Activated CD4-positive, alpha-beta memory T cell treated with anti-CD3 and anti-CD28 coated beads, Interleukin-2, amount 10 ng/mL, durations not matched to agents 7 days and 5 days (primary cell): ENCODE data around the gene PRR36. TPM values are rescaled to one million over a fixed set of nuclear protein-coding genes. Genes with fewer than 3 reads are reported as not detected.

ENCODE experiments used
- CTCF ChIA-PET: fragments of 350-600 bp; sonication (Branson Sonifier 250); formaldehyde crosslinking; loops from one replicate; lab custom pipeline; 2021; ENCODE audit warnings: antibody characterized with exemption, inconsistent platforms; lab: Charles Lee
- POLR2A ChIA-PET: fragments of 350-600 bp; sonication (Branson Sonifier 250); formaldehyde crosslinking; loops from one replicate; lab custom pipeline; 2021; ENCODE audit warnings: antibody characterized with exemption; lab: Charles Lee
- DNase-seq: peaks from one replicate; pipeline ENCODE4 v3.0.0-alpha.2; 2020
- H3K27ac Mint-ChIP-seq: one replicate; pipeline ENCODE4 v1.8.0; 2021; ENCODE audit warnings: mild to moderate bottlenecking, mixed read lengths
- H3K27me3 Mint-ChIP-seq: one replicate; pipeline ENCODE4 v1.8.0; 2021; ENCODE audit warnings: mixed read lengths
- H3K36me3 Mint-ChIP-seq: one replicate; pipeline ENCODE4 v1.8.0; 2021; ENCODE audit warnings: low read depth, mixed read lengths
- H3K4me1 Mint-ChIP-seq: one replicate; pipeline ENCODE4 v1.8.0; 2021; ENCODE audit warnings: mixed read lengths
- H3K4me3 Mint-ChIP-seq: one replicate; pipeline ENCODE4 v1.8.0; 2021; ENCODE audit warnings: mild to moderate bottlenecking, mixed read lengths
- H3K9me3 Mint-ChIP-seq: one replicate; pipeline ENCODE4 v1.8.0; 2021; ENCODE audit warnings: mixed read lengths
- total RNA-seq, 2 experiments: library from RNA; stranded (reverse); gene quantifications; one replicate each; pipeline ENCODE4 v1.2.3, GENCODE V29; 2021

The PRR36 gene
- total RNA-seq, 2 experiments from 2014 or later = 0.05 to 0.13 TPM

DNA sequence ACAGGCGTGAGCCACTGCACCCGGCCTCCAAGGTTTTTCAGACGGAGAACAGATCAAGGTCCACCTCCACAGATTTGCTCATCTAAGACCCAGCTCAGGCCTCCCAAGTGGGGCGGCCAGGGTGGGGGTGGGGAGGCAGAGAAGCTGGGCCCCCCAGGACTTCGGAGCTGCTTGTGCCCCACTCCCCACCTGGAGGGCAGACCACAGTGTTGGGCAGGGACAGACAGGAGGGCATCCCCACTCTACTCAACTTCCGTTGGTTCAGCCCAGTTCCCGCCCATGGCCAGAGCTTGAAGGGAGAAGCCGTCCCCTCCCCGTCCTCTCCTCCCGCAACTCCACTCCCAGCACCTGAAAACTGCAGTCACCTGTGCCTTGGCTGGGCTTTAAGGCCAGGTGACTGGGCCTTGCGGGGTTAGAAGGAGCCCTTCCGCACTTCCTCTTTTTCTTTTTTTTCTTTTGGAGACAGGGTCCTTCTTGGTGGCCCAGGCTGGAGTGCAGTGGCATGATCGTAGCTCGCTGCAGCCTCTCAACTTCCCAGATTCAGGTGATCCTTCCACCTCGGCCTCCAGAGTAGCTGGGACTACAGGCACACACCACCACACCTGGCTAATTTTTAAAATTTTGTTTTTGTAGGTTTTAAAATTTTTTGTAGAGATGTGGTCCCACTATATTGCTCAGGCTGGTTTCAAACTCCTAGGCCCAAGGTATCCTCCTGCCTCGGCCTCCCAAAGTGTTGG is 13.4 kb upstream of the PRR36 start:
- DNase-seq = no peak
- Mint-ChIP-seq H3K4me1 (peaks cover 3% of the 10 kb centered on the region), H3K4me3 (no peak overlapping the region), H3K27me3 (peaks cover 7% of the 10 kb centered on the region), H3K9me3 (no peaks in the 10 kb centered on the region), H3K36me3 (no peaks in the 10 kb centered on the region), H3K27ac (no peak overlapping the region)
- ChIA-PET POLR2A (no interaction called here), CTCF (no interaction called here)

DNA sequence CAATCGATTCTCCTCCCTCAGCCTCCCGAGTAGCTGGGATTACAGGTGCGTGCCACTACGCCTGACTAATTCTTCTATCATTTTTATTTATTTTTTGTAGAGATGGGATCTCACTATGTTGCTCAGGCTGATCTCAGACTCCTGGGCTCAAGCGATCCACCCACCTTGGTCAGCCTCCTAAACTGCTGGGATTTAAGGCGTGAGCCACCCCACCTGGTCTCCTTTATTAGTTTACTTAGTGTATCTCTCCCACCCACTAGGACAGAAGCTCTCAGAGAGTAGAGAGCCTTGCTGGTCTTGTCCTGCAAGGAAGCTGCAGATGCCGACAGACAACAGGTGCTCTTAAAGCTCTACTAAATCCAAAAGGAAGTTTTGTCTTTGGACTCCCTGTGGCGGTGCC is 11.6 kb upstream of the PRR36 start:
- DNase-seq = no peak
- no peak overlapping the region for H3K4me3 Mint-ChIP-seq
- no peaks in the 10 kb centered on the region for H3K36me3 Mint-ChIP-seq
- peaks cover 3% of the 10 kb centered on the region for H3K9me3 Mint-ChIP-seq
- no peak overlapping the region for H3K27ac Mint-ChIP-seq
- H3K4me1 Mint-ChIP-seq = peaks cover 3% of the 10 kb centered on the region
- ChIA-PET POLR2A (no interaction called here), CTCF (interaction anchor here (1.0 kb wide), 1 partner anchor 17 kb away, joined by 5 read pairs; no protein-coding TSS in a partner anchor)
- peaks cover 7% of the 10 kb centered on the region for H3K27me3 Mint-ChIP-seq

GRCh38 chr19:7883796-7884570 is 9.8 kb upstream of the PRR36 start:
- Mint-ChIP-seq H3K4me3 (no peak overlapping the region), H3K27me3 (peaks cover 6% of the 10 kb centered on the region), H3K36me3 (no peaks in the 10 kb centered on the region), H3K27ac (no peak overlapping the region), H3K9me3 (peaks cover 3% of the 10 kb centered on the region), H3K4me1 (peaks cover 3% of the 10 kb centered on the region)
- ChIA-PET CTCF (interaction anchor here (0.9 to 1.0 kb wide), 2 partner anchors 17 to 203 kb away, joined by 3 to 4 read pairs; partner anchors contain the start of gene TRAPPC5), POLR2A (no interaction called here)
- no peak for DNase-seq

- no peak overlapping the region for H3K27ac Mint-ChIP-seq
- no peaks in the 10 kb centered on the region for H3K4me1 Mint-ChIP-seq
- no peak overlapping the region for H3K4me3 Mint-ChIP-seq
- H3K27me3 Mint-ChIP-seq = peaks cover 3% of the 10 kb centered on the region
- ChIA-PET CTCF (interaction anchor here (0.9 to 1.0 kb wide), 2 partner anchors 18 to 202 kb away, joined by 3 to 4 read pairs; partner anchors contain the start of gene TRAPPC5), POLR2A (no interaction called here)
- H3K9me3 Mint-ChIP-seq = peaks cover 3% of the 10 kb centered on the region
- DNase-seq = no peak
- H3K36me3 Mint-ChIP-seq = no peaks in the 10 kb centered on the region
Measured at GRCh38 chr19:7883105-7883504, 8.9 kb upstream of the PRR36 start.

DNA sequence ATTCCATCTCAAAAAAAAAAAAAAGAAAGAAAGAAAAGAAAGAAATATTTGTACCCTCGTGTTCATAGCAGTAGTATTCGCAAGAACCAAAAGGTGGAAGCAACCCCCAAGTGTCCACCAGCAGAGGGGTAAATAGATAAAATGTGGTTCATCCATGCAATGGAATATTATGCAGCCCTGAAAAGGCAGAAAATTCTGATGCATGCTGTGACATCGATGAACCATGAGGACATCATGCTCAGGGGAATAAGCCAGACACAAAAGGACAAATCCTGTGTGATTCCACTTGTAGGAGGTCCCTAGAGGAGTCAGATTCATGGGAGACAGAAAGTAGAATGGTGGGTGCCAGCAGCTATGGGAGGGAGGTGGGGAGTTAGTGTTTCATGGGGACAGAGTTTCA is 7.7 kb upstream of the PRR36 start:
- ChIA-PET POLR2A (no interaction called here), CTCF (interaction anchor here (1.9 to 2.0 kb wide), 2 partner anchors 13 to 22 kb away, joined by 6 to 8 read pairs; partner anchors contain the start of gene MAP2K7)
- Mint-ChIP-seq H3K27me3 (no peaks in the 10 kb centered on the region), H3K36me3 (no peaks in the 10 kb centered on the region), H3K4me3 (no peak overlapping the region), H3K4me1 (no peaks in the 10 kb centered on the region), H3K9me3 (peaks cover 3% of the 10 kb centered on the region), H3K27ac (no peak overlapping the region)
- DNase-seq = no peak

- POLR2A ChIA-PET = no interaction called here
- H3K4me1 Mint-ChIP-seq = no peaks in the 10 kb centered on the region
- CTCF ChIA-PET = interaction anchor here (2.0 kb wide), 1 partner anchor 11 kb away, joined by 8 read pairs; no protein-coding TSS in a partner anchor
- H3K4me3 Mint-ChIP-seq = no peak overlapping the region
- no peak for DNase-seq
- H3K9me3 Mint-ChIP-seq = peaks cover 3% of the 10 kb centered on the region
- peaks cover 5% of the 10 kb centered on the region for H3K27me3 Mint-ChIP-seq
- no peak overlapping the region for H3K27ac Mint-ChIP-seq
- H3K36me3 Mint-ChIP-seq = no peaks in the 10 kb centered on the region
Measured at GRCh38 chr19:7879836-7880235, 5.6 kb upstream of the PRR36 start.

DNA sequence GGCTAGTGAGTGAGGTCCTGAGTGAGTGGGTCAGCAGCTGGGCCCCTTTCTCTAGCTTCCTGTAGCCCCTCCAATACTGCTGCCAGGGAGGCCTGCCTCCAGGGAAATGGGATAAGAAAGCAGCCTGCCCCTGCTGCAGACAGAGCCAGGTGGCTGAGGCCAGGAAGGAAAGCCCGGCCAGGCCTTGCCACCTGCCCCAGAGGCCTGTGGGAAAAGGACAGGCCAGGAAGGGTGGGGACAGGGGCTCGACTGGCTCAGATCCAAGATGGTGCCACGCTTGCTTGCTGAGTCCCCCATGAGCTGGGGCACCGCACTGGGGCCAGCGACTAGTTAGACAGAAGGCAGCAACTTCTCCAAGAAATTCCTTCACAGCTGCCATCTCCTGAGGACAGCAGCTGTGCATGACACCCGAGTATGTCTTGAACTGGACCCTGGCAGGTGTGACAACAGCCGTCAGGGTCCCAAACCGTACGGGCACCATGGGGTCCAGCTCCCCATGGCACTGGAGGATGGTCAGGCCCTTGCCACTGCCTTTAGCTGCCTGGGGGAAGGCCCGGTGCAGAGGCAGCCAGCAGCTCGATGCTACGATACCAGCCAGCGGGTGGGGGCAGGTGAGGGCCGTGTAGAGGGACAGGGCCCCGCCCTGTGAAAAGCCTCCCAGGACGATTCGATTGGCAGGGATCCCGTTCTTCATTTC is 5.1 kb upstream of the PRR36 start:
- POLR2A ChIA-PET = no interaction called here
- Mint-ChIP-seq H3K4me3 (no peak overlapping the region), H3K27ac (no peak overlapping the region), H3K36me3 (no peaks in the 10 kb centered on the region), H3K9me3 (peaks cover 3% of the 10 kb centered on the region), H3K27me3 (peaks cover 9% of the 10 kb centered on the region), H3K4me1 (peaks cover 3% of the 10 kb centered on the region)
- DNase-seq = no peak
- CTCF ChIA-PET = interaction anchor here (2.0 kb wide), 1 partner anchor 10 kb away, joined by 8 read pairs; no protein-coding TSS in a partner anchor

- no peak for DNase-seq
- H3K27ac Mint-ChIP-seq = no peak overlapping the region
- peaks cover 8% of the 10 kb centered on the region for H3K4me1 Mint-ChIP-seq
- peaks cover 3% of the 10 kb centered on the region for H3K9me3 Mint-ChIP-seq
- no peaks in the 10 kb centered on the region for H3K36me3 Mint-ChIP-seq
- no peak overlapping the region for H3K4me3 Mint-ChIP-seq
- ChIA-PET CTCF (interaction anchor here (0.6 kb wide), 1 partner anchor 9 kb away, joined by 3 read pairs; no protein-coding TSS in a partner anchor), POLR2A (no interaction called here)
- H3K27me3 Mint-ChIP-seq = peaks cover 17% of the 10 kb centered on the region
Measured at GRCh38 chr19:7877249-7877836, 3.2 kb upstream of the PRR36 start.

DNA sequence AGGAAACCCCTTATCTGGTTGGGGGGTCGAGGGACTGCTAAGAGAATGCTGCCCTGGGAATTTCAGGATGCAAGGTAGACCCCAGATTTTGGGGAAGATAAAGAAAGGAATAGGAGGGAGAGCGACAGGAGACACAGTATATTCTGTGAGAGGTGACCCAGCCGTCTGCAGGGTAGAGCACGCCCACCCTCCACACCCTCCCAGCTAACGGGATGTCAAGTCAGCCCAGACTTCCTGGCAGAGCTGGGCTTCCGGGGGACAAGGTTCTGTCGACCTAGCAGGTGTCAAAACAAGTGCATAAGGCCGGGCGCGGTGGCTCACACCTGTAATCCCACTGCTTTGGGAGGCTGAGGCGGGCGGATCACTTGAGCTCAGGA is 695 bp upstream of the PRR36 start:
- H3K4me1 Mint-ChIP-seq = peaks cover 26% of the 10 kb centered on the region
- DNase-seq = no peak
- ChIA-PET CTCF (interaction anchor here (1.3 kb wide), 1 partner anchor 29 kb away, joined by 3 read pairs; the partner anchor contains the start of gene MAP2K7), POLR2A (no interaction called here)
- no peaks in the 10 kb centered on the region for H3K9me3 Mint-ChIP-seq
- no peaks in the 10 kb centered on the region for H3K36me3 Mint-ChIP-seq
- no peak overlapping the region for H3K27ac Mint-ChIP-seq
- H3K4me3 Mint-ChIP-seq = no peak overlapping the region
- H3K27me3 Mint-ChIP-seq = peaks cover 29% of the 10 kb centered on the region

GRCh38 chr19:7873304-7874075 is 700 bp downstream of the PRR36 start:
- no peak for DNase-seq
- POLR2A ChIA-PET = no interaction called here
- Mint-ChIP-seq H3K4me3 (no peak overlapping the region), H3K36me3 (no peaks in the 10 kb centered on the region), H3K27me3 (peaks cover 31% of the 10 kb centered on the region), H3K27ac (no peak overlapping the region), H3K9me3 (no peaks in the 10 kb centered on the region), H3K4me1 (peaks cover 33% of the 10 kb centered on the region)
- CTCF ChIA-PET = no interaction called here

DNA sequence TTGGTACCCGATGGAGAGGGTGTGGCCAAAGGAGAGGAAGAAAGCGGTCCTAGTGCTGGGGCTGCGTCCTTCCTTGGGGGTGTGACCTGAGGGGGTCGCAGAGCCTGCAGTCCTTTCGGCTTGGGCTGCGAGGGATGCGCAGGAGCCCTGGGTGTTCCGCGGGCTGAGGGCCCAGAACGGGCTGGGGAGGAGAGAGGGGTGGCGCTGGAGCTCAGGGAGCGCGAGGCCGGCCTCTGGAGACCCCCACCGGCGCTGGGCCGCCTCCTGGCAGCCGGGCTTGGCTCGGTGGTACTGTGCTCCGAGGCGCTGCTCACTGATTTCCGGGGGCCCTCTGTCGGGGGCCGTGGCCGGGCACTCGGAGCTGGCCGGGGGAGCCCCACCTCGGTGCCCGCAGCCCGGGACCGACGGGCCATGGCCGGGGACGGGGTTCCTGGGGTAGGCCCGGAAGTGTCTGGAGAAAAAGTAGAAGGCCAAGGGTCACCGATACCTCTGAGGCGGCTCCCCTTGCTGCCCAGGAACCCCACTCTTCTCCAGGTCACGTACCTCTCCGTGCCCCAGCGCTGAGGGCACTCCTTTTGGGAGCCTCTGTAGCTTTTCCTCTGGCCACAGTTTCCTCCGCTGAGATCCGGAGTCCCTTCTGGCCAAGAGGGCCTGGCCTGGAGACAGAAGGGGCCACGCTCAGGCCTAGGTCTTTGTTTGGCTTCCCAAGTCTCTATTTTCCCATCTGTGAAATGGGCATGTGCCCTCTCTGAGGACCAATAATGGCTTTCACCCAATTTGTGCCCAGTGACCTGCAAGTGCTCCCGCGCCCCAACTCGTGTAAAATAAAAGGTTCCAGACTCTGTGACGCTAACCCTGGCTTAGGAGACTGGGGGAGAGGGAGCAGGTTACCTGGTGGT is 1.6 kb downstream of the PRR36 start:
- peaks cover 36% of the 10 kb centered on the region for H3K4me1 Mint-ChIP-seq
- CTCF ChIA-PET = interaction anchor here (0.5 kb wide), 1 partner anchor 159 kb away, joined by 3 read pairs; no protein-coding TSS in a partner anchor
- H3K4me3 Mint-ChIP-seq = no peak overlapping the region
- peaks cover 35% of the 10 kb centered on the region for H3K27me3 Mint-ChIP-seq
- POLR2A ChIA-PET = interaction anchor here (0.7 kb wide), 1 partner anchor 12 kb away, joined by 3 read pairs; no protein-coding TSS in a partner anchor
- no peak for DNase-seq
- H3K27ac Mint-ChIP-seq = no peak overlapping the region
- no peaks in the 10 kb centered on the region for H3K9me3 Mint-ChIP-seq
- no peaks in the 10 kb centered on the region for H3K36me3 Mint-ChIP-seq
